IPS-NIHi7 (cell line): ENCODE measurements around the gene ZNF112.
"Not testable (repeated sequence)": the region's sequence is repeated elsewhere in the genome, so short reads cannot be mapped to it uniquely, and the experiment has no call there.

Source experiments
- DNase-seq: peaks from one replicate; pipeline ENCODE4 v3.0.0; 2012; ENCODE audit warnings: mixed read lengths; ENCODE audit errors: extremely low spot score

ZNF112 gene

GRCh38 chr19:44356383-44357111 lies at the start of gene ZNF112:
Gene ZNF112 (minus strand): TSS chr19:44356680. CDS start chr19:44340539, 16,141 bp downstream.
- peak; percentile 87 for DNase-seq

GRCh38 chr19:44401139-44402115 lies 44.9 kb upstream of the ZNF112 start, which contains the start of gene ZNF285:
Gene ZNF285 (minus strand): TSS chr19:44401608. CDS start chr19:44397213, 4,395 bp downstream.
- peak; percentile 98 for DNase-seq

- not testable (repeated sequence) for DNase-seq
Measured at GRCh38 chr19:44389268-44389667, 32.8 kb upstream of the ZNF112 start.

- no peak for DNase-seq
Measured at GRCh38 chr19:44374789-44375188, 18.3 kb upstream of the ZNF112 start.

- DNase-seq, result no peak
Measured at GRCh38 chr19:44371815-44372480, 15.5 kb upstream of the ZNF112 start.

- DNase-seq, result no peak
Measured at GRCh38 chr19:44367024-44367423, 10.5 kb upstream of the ZNF112 start.

- DNase-seq, result no peak
Measured at GRCh38 chr19:44346556-44346955, 9.9 kb downstream of the ZNF112 start.

- DNase-seq, result no peak
Measured at GRCh38 chr19:44345959-44346358, 10.5 kb downstream of the ZNF112 start.

GRCh38 chr19:44344255-44344654 lies 12.2 kb downstream of the ZNF112 start:
- DNase-seq, result no peak

- no peak for DNase-seq
Measured at GRCh38 chr19:44341794-44342193, 14.7 kb downstream of the ZNF112 start.

GRCh38 chr19:44334639-44335038 lies 21.8 kb downstream of the ZNF112 start:
- DNase-seq, result not testable (repeated sequence)

GRCh38 chr19:44332145-44332544 lies 24.3 kb downstream of the ZNF112 start:
- DNase-seq, result no peak

- no peak for DNase-seq
Measured at GRCh38 chr19:44315883-44316282, 40.6 kb downstream of the ZNF112 start.

- DNase-seq, result no peak
Measured at GRCh38 chr19:44313231-44313630, 43.2 kb downstream of the ZNF112 start.

- DNase-seq, result no peak
Measured at GRCh38 chr19:44308011-44308410, 48.5 kb downstream of the ZNF112 start.

GRCh38 chr19:44306283-44306682 lies 50.2 kb downstream of the ZNF112 start:
- no peak for DNase-seq

- DNase-seq, result no peak
Measured at GRCh38 chr19:44305457-44305856, 51.0 kb downstream of the ZNF112 start.

GRCh38 chr19:44304659-44305193 lies 51.8 kb downstream of the ZNF112 start, which contains the start of gene ZNF235:
Gene ZNF235 (minus strand): TSS chr19:44305025. CDS start chr19:44303404, 1,621 bp downstream.
- DNase-seq, result peak; percentile 96

GRCh38 chr19:44303976-44304568 lies 52.4 kb downstream of the ZNF112 start:
- DNase-seq, result peak; percentile 27

GRCh38 chr19:44303320-44303719 lies 53.2 kb downstream of the ZNF112 start:
- no peak for DNase-seq

GRCh38 chr19:44284968-44285367 lies 71.5 kb downstream of the ZNF112 start:
- DNase-seq, result no peak
